Measurements from ENCODE around the gene TCN2.
A peak's percentile ranks its signal among the peaks of the same experiment; 100 is the strongest.
"Not testable (repeated sequence)": the region's sequence is repeated elsewhere in the genome, so short reads cannot be mapped to it uniquely, and the experiment has no call there.

The TCN2 gene

DNA sequence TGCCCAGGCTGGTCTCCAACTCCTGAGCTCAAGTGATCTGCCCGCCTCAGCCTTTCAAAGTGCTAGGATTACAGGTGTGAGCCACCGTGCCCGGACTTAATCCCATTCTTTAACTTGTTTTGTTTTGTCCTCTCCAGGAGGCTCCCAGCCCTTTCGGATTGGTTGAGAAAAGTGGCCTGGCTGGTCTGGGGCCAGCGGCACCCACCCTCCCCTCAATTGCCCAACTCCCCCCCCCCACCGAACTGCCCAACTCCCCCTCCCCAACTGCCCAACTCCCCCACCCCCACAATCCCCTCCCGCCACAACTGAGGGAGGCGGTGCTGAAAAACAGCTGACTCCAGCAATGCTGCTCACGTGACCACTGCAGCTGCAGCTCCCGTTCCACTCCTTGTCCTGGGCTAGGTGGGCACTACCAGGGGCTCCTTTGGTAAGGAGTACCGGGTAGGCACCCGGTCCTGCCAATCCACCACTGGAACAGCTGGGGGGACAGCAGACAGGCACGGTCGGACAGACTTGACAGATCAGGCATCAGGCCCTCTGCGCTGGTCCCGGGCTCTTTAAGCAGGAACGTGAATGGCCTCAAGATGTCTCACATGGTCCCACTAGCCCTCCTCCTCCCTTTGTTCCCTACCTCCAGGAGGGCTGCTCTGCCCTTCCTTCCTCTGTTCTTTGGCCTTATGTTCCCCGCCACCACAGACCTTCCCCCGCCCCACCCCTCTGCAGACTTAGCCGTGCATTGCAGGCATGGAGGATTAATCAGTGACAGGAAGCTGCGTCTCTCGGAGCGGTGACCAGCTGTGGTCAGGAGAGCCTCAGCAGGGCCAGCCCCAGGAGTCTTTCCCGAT lies at the start of gene TCN2:
Gene TCN2, plus strand, starts transcription at position 720 of the 845 bp plus-strand sequence. CDS start 158 bp downstream, outside the sequence.
- DNase-seq = peak; percentile 36

GRCh38 chr22:30557243-30557642 lies 49.7 kb upstream of the TCN2 start:
- DNase-seq = no peak

GRCh38 chr22:30559889-30560288 lies 47.1 kb upstream of the TCN2 start:
- no peak for DNase-seq

GRCh38 chr22:30560643-30561202 lies 46.3 kb upstream of the TCN2 start:
- DNase-seq = not testable (repeated sequence)

DNA sequence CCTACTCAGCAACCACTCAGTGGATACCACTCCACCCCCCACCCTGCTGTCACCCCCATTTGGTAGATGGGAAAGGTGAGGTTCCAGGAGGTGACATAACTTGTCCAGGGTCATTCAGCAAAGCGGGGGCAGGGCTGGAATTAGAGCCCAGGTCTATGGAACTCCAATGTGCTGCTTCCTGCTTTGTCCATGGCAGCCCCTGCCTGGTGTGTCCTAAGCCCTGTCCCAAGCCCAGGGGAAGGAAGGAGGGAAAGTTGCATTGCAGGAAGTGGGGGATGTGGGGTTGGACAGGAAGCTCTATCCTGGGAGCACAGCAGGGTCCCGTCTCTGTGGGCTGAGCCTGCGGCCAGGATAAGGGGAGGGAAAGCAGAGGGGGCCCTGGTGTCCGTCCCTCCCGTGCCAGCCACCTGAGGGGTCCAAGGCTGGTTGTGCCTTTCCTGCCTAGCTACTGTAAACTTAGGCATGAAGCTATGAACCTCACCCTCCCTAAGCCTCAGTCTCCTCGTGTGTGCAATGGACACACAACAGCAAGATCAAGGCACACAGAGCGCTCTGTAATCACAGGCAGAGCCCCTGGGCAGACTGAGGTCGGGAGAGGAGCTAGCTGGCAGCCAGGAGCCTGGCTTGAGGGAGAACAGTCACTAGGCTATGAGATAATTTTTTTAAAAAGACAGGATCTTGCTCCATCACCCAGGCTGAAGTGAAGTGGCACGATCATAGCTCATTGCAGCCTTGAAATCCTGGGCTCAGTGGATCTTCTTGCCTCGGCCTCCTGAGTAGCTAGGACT lies 45.4 kb upstream of the TCN2 start:
- no peak for DNase-seq

DNA sequence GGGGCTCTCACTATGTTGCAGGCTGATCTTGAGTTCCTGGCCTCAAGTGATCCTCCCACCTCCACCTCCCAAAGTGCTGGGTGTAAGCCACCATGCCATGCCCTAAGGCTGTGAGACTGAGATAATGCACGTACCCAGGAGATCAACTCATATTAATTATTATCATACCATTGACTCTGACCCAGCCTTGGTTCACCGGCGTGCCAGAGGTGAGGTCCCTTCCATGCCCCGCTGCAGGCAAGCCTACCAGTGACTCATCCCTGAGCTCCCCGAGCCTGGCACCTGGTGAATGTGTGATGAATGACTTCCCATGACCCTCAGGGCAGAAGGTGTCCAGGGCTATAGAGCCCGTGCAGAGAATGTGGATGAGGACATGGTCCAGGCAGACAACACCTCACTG lies 44.6 kb upstream of the TCN2 start:
- no peak for DNase-seq

- no peak for DNase-seq
Measured at GRCh38 chr22:30564045-30564760, 42.8 kb upstream of the TCN2 start.

- no peak for DNase-seq
Measured at GRCh38 chr22:30564761-30565119, 42.2 kb upstream of the TCN2 start.

DNA sequence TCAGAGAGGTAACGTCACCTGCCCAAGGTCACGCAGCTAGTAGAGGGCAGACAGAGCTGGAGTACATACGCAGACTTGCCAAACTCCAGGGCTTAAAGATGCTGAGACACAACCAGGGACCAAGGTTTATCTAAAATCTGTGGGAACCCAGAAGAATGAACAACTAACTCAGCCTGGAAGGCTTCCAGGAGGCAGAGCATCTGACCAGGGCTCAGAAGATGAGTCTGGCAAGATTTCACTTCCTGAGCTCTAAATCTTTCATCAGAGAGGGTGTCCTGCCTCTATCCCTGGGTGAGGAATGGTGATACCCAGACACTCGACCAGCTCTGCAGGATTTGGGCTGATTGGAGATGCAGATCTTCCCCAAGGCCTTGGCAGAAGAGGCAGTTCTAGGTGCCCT lies 41.6 kb upstream of the TCN2 start:
- no peak for DNase-seq

GRCh38 chr22:30566125-30566524 lies 40.8 kb upstream of the TCN2 start:
- DNase-seq = no peak

- DNase-seq = not testable (repeated sequence)
Measured at GRCh38 chr22:30567277-30567676, 39.7 kb upstream of the TCN2 start.

DNA sequence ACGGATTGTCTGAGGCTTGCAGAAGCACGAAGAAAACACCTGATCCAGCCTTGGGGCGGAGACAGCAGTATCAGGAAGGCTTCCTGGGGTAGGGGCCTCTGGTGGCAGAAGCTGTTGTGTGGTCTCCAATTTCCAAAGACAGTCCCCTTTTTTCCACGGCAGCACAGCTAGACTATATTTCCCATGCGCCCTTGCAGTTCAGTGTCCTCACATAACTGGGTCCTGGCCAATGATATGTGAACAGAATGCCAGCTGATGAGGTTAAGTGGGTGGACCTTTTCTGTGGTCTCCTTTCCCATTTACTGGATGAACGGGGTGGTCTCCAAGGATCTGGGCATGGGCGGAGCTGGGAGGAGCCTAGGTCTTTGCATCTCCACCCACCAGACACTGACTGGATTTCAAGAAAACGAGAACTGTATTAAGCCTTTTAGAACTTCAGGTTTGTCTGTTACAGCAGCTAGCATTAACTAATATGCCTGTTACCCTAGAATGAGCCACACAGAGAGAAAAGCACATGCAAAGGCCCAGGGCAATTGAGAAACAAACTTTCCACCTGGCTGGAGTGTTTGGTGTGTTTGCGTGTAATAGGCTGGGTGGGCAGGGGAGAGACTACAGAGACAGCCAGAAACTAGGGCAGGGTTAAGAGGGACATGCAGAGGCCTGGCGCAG lies 38.7 kb upstream of the TCN2 start:
- DNase-seq = no peak

DNA sequence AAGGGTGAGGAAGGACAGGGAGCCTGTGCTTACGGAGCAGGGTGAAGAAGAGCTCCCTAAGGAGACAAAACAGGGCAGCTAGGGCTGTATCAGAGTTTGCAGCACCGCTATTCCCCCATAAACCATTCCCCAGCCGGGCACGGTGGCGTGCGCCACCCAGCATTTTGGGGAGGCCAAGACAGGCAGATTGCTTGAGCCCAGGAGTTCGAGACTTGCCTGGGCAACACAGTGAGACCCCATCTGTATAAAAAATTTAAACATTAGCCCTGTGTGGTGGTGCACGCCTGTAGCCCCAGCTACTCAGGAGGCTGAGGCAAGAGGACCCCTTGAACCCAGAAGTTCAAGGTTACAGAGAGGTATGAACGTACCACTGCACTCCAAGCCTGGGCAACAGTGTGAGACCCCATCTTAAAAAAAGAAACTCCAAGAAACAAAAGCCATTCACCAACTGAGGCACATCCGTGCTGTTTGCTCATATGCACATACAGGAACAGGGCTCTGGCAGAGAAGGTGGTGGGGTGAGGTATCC lies 37.2 kb upstream of the TCN2 start:
- no peak for DNase-seq

DNA sequence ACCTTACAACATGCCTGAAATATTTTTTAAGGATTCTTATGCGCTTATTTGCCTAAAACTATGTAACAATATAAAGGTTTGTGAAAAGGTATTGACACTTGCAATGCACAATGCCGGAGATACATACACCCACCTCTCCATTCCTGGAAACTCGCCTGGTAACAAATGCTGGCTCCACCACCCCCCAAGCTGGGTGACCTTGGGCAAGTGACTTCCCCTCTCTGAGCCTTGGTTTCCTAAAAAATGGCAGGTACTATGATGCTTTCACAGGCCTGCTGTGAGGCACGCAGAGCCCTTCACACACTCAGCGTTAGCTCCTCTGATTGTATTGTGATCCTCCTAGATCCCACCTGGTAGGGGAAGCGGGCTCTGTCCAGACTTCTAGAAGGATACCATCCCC lies 34.8 kb upstream of the TCN2 start:
- no peak for DNase-seq

DNA sequence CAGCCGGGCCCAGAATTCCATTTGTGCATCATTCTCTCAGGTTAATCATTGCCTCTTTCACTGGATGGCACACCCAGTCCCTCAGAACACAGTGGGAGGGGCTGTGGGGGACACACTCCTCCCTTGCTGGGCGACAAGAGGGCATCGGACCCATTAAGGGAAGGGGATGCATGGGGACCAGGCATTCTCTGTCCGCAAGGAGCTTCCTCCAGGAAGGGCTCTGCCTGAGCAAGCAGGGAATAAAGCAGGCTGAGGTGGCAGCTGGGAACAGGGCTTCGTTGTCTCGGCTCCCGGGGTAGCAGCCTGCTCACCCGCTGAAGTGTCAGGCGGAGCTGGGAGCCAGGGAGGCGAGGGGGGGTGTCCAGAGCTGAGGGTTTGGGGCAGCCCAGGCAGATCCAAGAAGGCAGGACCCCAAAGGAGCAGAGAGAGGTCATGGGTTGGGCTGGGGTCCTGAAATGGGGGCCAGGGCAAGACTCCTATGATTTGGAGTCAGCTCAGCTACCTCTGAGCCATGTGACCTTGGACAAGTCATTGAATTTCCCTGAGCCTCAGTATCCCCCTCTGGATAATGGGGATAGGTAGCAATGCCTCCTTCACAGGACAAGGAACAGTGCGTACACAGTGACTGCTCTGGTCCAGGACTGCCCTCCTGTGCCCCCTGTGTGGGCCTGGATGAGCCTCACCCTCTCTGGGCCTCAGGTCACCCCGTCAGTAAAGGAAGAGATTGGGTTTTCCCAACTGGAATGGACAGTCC lies 34.0 kb upstream of the TCN2 start:
- DNase-seq = no peak

- no peak for DNase-seq
Measured at GRCh38 chr22:30573594-30574094, 33.3 kb upstream of the TCN2 start.

DNA sequence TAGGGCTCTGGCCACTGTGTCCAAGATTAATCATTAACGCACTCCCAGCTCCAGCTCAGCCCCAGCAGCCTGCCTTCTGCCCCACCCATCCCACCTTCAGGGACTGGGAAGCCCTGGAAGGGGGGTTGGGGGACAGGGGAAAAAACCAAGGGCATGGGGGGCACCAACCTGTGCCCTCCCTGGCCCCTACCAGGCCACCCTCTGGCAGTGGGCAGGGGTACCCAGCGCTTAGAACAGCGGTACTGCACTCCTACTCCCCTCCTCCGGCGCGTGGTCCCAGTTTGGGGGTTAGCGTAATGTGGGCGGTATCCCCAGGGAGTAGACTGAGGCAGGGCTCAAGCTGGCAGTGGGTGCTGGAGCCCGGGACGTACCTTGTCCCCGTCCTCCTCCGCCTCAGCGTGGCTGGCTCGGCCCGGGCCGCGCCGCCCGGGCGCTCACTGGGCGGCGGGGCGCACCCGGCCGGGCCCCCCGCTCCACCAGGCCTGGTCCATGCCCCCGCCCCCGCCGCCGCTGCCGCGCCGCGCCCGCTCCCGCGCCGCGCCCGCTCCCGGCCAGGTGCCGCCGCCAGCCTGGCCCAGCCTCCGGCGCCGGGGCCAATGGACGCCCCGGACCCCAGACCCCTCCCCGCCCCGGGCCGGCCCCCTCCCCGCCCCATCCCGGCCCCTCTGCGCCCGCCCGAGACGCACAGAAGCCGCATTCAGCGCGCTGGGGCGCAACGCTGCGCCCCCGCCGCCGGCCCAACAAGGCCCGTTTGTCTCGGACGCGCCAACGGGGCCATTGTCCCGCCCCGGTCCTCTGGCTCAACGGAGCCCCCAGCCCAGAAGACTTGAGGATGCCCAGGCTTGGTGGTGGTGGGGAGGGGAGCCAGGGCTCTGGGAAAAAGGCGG lies 32.6 kb upstream of the TCN2 start, which contains the start of gene GAL3ST1:
Gene GAL3ST1, minus strand, starts transcription at position 571 of the 887 bp plus-strand sequence. CDS start 17,273 bp downstream, outside the sequence.
- no peak for DNase-seq

DNA sequence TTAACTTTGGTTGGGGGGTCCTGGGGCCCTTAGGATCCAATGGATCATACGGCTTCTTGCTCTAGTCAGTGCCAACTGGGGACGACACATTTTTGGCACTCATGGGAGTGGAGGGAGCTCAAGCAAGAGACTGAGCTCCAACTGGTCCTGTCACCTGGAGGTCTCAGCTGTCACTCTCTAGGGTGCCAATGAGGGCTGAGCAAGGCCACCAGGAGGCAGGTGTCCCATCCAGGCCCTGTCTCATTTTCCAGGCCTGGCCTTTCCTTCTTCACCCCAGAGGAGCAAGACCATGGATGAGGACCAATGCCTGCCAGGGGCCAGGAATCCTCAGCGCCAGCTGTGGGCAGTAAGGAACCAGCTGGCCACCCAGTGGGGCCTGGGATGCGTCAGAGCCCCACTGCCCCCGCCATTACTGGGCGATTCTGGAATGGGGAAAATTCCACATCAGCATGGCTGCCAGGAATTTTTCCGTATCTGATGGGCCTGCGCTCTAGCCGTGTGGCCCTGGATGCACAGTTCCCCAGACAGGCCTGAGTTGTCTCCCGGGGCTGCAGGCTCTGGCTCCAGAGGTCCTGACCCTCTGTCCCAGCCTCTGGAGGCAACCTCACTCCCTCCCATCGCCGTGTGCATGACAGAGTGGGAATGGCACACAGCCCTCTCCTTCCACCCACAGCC lies 31.8 kb upstream of the TCN2 start:
- DNase-seq = no peak

- DNase-seq = no peak
Measured at GRCh38 chr22:30575859-30576258, 31.1 kb upstream of the TCN2 start.

- no peak for DNase-seq
Measured at GRCh38 chr22:30578481-30578880, 28.5 kb upstream of the TCN2 start.

Data from NCI-H1436 (cell line).